BLaER1 (cell line): ENCODE results near the gene ARHGAP4.

Experiments
- H3K27ac ChIP-seq: shearing (Covaris generic); formaldehyde crosslinking; 2 replicates; pipeline ENCODE4 v1.8.1; 2022
- H3K27me3 ChIP-seq: shearing (Covaris generic); formaldehyde crosslinking; 2 replicates; pipeline ENCODE4 v1.8.1; 2022
- H3K36me3 ChIP-seq: shearing (Covaris generic); formaldehyde crosslinking; 2 replicates; pipeline ENCODE4 v1.8.1; 2022
- H3K4me1 ChIP-seq: shearing (Covaris generic); formaldehyde crosslinking; 2 replicates; pipeline ENCODE4 v1.8.1; 2022
- H3K4me2 ChIP-seq: shearing (Covaris generic); formaldehyde crosslinking; 2 replicates; pipeline ENCODE4 v1.8.1; 2022
- H3K4me3 ChIP-seq: shearing (Covaris generic); formaldehyde crosslinking; 2 replicates; pipeline ENCODE4 v1.8.1; 2022
- H3K9ac ChIP-seq: shearing (Covaris generic); formaldehyde crosslinking; 2 replicates; pipeline ENCODE4 v1.8.1; 2022
- H3K9me3 ChIP-seq: shearing (Covaris generic); formaldehyde crosslinking; 2 replicates; pipeline ENCODE4 v1.8.1; 2022
- H4K20me1 ChIP-seq: shearing (Covaris generic); formaldehyde crosslinking; 2 replicates; pipeline ENCODE4 v1.8.1; 2022
- Cebpa-rat ChIP-seq: shearing (Covaris generic); IDR thresholded peaks from 2 replicates; pipeline ENCODE4 v1.8.1; 2022

ARHGAP4 gene

DNA sequence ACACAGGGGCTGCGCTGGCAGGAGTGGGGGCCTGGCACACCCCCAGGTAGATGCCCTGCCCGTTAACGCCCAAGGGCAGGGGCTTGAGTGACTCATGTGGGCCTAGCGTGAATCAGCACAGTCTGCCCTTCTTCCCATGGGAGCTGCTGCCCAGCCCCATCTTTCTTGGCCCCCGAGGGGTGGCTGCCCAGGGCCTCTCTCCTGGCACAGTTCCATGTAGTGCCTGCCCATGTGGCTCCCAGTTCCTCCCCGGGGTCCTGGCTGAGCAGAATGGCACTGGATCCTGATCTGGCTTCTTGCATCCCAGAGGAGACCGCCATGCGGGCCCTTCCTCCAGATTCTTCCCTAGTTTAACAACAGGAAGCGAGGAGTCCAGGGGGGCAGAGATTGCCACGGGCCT lies 23.7 kb downstream of the ARHGAP4 start:
- peaks cover 31% of the 10 kb centered on the region for H4K20me1 ChIP-seq
- peaks cover 70% of the 10 kb centered on the region for H3K27me3 ChIP-seq
- H3K27ac ChIP-seq: peak overlapping the region; percentile 70
- no peaks in the 10 kb centered on the region for H3K36me3 ChIP-seq
- H3K4me3 ChIP-seq: no peak overlapping the region
- H3K4me2 ChIP-seq: peak overlapping the region; percentile 46
- H3K9ac ChIP-seq: no peak overlapping the region
- no peak for TF ChIP-seq Cebpa-rat
- peaks cover 71% of the 10 kb centered on the region for H3K4me1 ChIP-seq
- H3K9me3 ChIP-seq: no peaks in the 10 kb centered on the region; the same call in 1 of the 2 replicates

DNA sequence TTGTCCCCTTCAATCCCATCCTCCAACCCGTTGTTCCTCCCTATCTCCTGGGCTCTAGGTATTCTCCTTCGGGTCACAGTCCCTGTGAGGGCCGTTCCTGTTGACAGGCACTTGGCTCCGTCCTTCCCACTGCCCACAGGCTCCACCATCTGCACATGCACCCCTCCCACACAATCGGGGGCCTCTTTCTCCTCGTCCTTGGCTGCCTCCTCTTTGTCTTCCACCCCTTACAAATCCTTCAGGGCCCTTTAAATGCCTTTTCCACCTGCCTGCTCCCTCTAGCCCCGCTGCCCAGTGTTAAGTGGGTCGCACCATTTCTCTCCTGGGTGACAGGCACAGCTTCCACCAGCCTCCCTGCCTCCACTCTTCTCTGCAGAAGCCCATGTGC lies 24.3 kb downstream of the ARHGAP4 start:
- Histone ChIP-seq H3K4me1 (peaks cover 65% of the 10 kb centered on the region), H3K4me2 (peak overlapping the region; percentile 46)

DNA sequence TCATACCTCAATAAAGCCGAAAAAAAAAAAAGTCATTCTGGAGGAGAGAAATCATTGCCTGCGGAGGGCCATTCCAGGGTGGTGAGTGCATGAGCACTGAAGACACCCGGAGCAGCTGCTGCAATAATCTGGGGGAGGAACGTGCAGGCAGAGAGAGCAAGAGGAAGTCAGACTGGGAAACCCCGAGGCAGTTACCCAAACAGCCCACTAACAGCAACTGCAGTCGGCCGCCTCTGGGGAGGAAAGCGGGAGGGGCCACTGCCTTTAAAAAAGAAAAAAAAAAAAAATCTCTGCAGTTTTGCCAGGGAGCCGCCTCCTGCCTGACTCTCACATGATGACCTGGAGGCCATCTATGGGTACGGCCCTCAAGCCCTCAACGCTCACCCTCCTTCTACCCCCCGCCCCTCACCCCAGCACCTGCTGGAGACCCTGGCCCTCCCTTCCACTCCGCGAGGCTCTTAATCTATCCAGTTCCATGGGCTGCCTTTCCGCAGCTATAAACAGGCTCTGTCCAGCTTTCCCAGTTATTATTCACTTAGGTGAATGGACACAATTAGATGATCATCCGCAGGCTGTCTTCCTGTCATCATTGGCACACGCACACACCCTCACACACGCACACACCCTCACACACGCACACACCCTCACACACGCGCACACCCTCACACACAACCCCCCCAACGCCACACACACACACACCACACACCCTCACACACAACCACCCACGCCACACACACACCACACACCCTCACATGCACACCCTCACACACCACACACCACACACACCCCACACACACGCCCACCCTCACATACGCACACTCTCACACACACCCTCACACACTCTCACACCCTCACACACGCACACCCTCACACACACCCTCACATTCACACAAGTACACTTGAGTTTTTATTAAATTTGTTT lies 25.0 kb downstream of the ARHGAP4 start:
- Histone ChIP-seq H3K4me2 (peak overlapping the region; percentile 46), H4K20me1 (peaks cover 18% of the 10 kb centered on the region), H3K36me3 (no peaks in the 10 kb centered on the region), H3K9me3 (peaks cover 7% of the 10 kb centered on the region), H3K27me3 (peaks cover 70% of the 10 kb centered on the region), H3K4me1 (peaks cover 63% of the 10 kb centered on the region), H3K27ac (peak overlapping the region; percentile 70), H3K9ac (no peak overlapping the region), H3K4me3 (no peak overlapping the region)
- no peak for TF ChIP-seq Cebpa-rat

More for the DNA sequence above, 24.3 kb downstream of the ARHGAP4 start:
- no peak for TF ChIP-seq Cebpa-rat
- H3K27me3 ChIP-seq: peaks cover 70% of the 10 kb centered on the region
- H3K9me3 ChIP-seq: peaks cover under 1% of the 10 kb centered on the region; the same call in 1 of the 2 replicates
- peaks cover 25% of the 10 kb centered on the region for H4K20me1 ChIP-seq
- peak overlapping the region; percentile 70 for H3K27ac ChIP-seq
- H3K9ac ChIP-seq: no peak overlapping the region
- H3K4me3 ChIP-seq: no peak overlapping the region
- H3K36me3 ChIP-seq: no peaks in the 10 kb centered on the region

DNA sequence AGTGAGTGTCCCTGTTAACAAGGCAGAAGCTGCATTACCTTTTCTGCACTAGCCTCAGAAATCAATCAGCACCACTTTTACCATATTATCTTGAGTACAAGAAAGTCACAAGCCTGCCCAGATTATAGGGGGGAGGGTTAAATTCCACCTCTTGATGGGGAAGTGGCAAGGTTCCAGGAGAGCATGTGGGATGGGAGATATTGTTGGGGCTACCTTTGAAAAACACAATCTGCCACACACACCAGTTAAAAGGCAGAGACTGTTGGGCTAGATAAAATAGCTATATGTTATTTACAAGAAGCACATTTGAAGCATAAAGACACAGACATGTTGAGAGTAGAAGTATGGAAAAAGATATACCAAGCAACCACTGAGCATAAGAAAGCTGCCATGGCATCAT lies 28.2 kb downstream of the ARHGAP4 start:
- H3K9ac ChIP-seq: no peak overlapping the region
- peaks cover 10% of the 10 kb centered on the region; the same call in 1 of the 2 replicates for H4K20me1 ChIP-seq
- H3K9me3 ChIP-seq: peaks cover 18% of the 10 kb centered on the region
- no peaks in the 10 kb centered on the region for H3K36me3 ChIP-seq
- no peak overlapping the region for H3K27ac ChIP-seq
- peaks cover 50% of the 10 kb centered on the region for H3K4me1 ChIP-seq
- no peak for TF ChIP-seq Cebpa-rat
- no peak overlapping the region for H3K4me3 ChIP-seq
- H3K27me3 ChIP-seq: peaks cover 88% of the 10 kb centered on the region
- H3K4me2 ChIP-seq: no peak overlapping the region

DNA sequence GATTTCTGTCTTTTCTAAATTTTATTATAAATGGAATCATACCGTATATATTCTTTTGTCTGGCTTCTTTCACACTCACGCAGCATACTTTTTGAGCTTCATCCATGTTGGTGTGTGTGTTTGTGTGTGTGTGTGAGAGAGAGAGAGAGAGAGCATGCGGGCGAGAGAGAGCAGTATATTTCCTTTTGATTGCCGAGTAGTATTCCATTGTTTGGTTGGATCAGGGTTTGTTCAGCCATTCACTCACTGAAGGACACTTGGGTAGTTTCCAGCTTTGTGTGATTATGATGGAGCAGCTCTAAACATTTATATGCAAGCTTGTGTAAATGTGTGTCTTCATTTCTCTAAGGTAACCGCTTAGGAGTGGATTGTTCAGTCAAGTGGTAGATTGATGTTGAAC lies 36.9 kb downstream of the ARHGAP4 start:
- Histone ChIP-seq H3K9ac (no peak overlapping the region), H3K4me3 (no peak overlapping the region), H3K36me3 (no peaks in the 10 kb centered on the region), H4K20me1 (peaks cover 26% of the 10 kb centered on the region), H3K4me2 (no peak overlapping the region), H3K27me3 (peaks cover 89% of the 10 kb centered on the region), H3K4me1 (peaks cover 46% of the 10 kb centered on the region), H3K27ac (no peak overlapping the region), H3K9me3 (peaks cover 13% of the 10 kb centered on the region; the same call in 1 of the 2 replicates)
- TF ChIP-seq Cebpa-rat: no peak

DNA sequence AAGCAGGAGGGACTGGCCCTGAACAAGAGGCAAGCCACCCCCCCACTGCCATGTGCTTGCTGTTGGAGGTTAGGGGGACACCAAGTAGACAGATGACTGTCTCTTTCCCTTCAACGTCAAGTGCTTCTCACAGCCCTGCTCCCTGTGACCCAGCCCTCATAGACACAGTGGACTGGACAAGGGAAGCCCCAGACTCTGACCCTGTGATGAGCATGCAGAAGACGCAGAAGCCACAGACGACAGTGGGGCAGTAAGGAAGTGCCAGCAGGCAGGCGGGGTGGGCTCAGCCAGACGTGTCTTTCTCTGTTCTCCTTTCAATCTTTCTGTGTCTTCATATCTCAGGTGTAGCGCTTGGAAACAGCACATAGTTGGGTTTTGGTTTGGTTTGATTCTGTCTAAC lies 37.7 kb downstream of the ARHGAP4 start:
- TF ChIP-seq Cebpa-rat: no peak
- H3K9ac ChIP-seq: no peak overlapping the region
- no peak overlapping the region for H3K27ac ChIP-seq
- H3K4me1 ChIP-seq: peaks cover 46% of the 10 kb centered on the region
- peaks cover 13% of the 10 kb centered on the region; the same call in 1 of the 2 replicates for H3K9me3 ChIP-seq
- H3K36me3 ChIP-seq: no peaks in the 10 kb centered on the region
- H3K4me2 ChIP-seq: peak overlapping the region; percentile 42; the same call in 1 of the 2 replicates
- peaks cover 34% of the 10 kb centered on the region for H4K20me1 ChIP-seq
- H3K27me3 ChIP-seq: peaks cover 89% of the 10 kb centered on the region
- no peak overlapping the region for H3K4me3 ChIP-seq

DNA sequence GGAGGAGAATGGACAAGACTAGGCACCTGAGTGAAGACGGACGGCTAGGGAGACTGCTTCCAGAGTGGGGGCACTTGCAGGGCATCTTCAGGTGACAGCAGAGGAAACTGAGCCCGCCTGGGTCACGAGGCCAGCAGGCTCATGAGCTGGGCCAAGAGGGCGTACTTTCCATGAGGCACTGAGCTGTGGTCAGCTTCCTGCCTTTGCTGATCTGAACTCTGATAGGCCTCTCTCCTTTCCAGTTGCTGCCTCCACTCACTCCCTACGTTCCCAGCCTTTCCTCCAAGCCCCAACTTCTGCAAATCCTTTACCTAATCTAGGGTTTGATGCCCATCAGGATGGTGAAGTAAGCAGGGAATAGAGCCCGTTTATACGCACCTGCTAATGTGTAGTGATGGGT lies 38.7 kb downstream of the ARHGAP4 start:
- Histone ChIP-seq H3K9ac (no peak overlapping the region), H3K4me3 (no peak overlapping the region), H3K4me1 (peaks cover 56% of the 10 kb centered on the region)

DNA sequence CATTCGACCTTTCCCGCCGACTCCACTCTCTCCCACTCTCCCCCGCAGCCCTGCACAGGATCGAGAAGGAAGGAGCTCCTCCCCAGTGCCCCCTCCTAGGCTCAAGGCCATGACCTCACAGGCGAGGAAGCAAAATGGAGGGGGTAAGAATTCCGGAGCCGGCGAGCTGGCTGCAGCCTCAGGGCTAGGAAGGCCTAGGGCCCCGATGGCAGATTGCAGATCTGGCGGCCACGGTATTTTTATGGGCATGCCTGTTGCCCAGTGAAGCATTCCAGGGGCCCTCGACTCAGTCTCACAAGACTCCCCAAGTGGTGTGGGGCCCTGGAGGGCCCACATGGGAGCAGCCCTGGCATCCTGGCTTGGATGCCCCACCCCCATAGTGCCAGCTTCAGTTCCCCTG lies 39.1 kb downstream of the ARHGAP4 start:
- Histone ChIP-seq H3K36me3 (no peaks in the 10 kb centered on the region), H3K4me1 (peaks cover 60% of the 10 kb centered on the region), H3K4me2 (peak overlapping the region; percentile 47), H4K20me1 (peaks cover 48% of the 10 kb centered on the region), H3K27ac (no peak overlapping the region), H3K4me3 (no peak overlapping the region), H3K9me3 (peaks cover 13% of the 10 kb centered on the region; the same call in 1 of the 2 replicates), H3K27me3 (peaks cover 90% of the 10 kb centered on the region), H3K9ac (no peak overlapping the region)
- no peak for TF ChIP-seq Cebpa-rat

More for the DNA sequence above, 38.7 kb downstream of the ARHGAP4 start:
- peaks cover 90% of the 10 kb centered on the region for H3K27me3 ChIP-seq
- H3K4me2 ChIP-seq: no peak overlapping the region
- TF ChIP-seq Cebpa-rat: no peak
- no peaks in the 10 kb centered on the region for H3K36me3 ChIP-seq
- peaks cover 44% of the 10 kb centered on the region for H4K20me1 ChIP-seq
- peaks cover 13% of the 10 kb centered on the region; the same call in 1 of the 2 replicates for H3K9me3 ChIP-seq
- no peak overlapping the region for H3K27ac ChIP-seq

DNA sequence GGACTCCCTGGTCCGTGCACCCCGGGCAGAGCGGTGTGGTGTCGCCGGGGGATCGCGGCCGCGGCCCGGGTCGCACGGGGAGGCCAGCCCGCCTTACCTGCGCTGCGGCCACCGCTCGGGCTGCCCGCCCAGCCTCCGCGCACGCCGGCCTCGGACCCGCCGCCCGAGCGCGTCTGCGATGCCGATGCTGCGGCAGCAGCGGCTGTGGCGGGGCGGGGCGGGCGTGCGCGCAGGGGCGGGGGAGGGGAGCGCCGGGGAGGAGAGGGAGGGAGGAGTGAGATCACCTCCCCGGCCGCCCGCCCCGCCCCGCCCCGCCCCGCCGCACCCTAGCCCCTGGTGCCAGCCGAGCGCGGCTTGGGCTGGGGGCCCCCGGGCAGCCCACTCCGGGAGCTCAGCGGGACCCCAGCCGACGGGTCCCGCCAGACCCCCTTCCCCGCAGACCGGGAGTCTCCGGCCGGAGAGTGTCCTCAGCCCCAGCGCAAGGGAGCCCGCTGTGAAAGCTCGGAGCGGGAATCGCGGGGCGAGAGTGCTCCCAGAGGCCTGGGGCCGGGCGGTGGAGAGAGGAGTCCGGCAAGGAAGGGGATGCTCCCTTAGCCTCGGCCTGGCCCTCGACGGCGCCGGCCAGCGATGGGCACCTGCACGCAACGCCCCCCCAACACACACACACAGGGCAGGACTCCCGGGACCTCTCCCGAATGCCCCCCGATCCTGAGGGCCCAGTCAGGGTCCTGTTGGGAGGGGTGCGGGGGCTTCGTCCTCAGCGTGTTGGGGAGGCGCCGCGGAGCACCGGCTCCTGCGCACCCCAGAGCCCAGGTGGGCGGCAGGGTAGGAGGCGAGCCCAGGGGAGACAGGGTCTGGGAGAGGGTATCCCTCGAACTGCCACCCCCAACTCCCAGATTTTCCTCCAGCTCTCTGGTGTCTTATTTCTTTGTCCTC lies 39.8 kb downstream of the ARHGAP4 start, which contains the start of gene L1CAM:
Gene L1CAM, minus strand, starts transcription at position 206 of the 936 bp plus-strand sequence. CDS start 10,337 bp downstream, outside the sequence.
- no peak for TF ChIP-seq Cebpa-rat
- peak within 1 kb of the TSS; percentile 82 for H3K4me2 ChIP-seq
- peaks cover 91% of the 10 kb centered on the region for H3K27me3 ChIP-seq
- H4K20me1 ChIP-seq: peaks cover 55% of the 10 kb centered on the region
- H3K4me1 ChIP-seq: peaks cover 67% of the 10 kb centered on the region
- H3K9me3 ChIP-seq: peaks cover 13% of the 10 kb centered on the region; the same call in 1 of the 2 replicates
- no peaks in the 10 kb centered on the region for H3K36me3 ChIP-seq
- H3K4me3 ChIP-seq: peak within 1 kb of the TSS; percentile 65
- no peak within 1 kb of the TSS for H3K9ac ChIP-seq
- H3K27ac ChIP-seq: no peak within 1 kb of the TSS
